Type B pancreatic cell (in vitro differentiated cells): ENCODE data around the gene OPA1. TPM values are rescaled to one million over a fixed set of nuclear protein-coding genes. Genes with fewer than 3 reads are reported as not detected.

Source experiments
- DNase-seq: peaks from one replicate; pipeline ENCODE4 v3.0.0; 2021; ENCODE audit warnings: mixed read lengths; ENCODE audit not compliant: unreplicated experiment; ENCODE audit errors: extremely low spot score
- H3K27ac Mint-ChIP-seq: 2 replicates; pipeline ENCODE4 v1.8.0; 2021; ENCODE audit warnings: mild to moderate bottlenecking, mixed read lengths
- H3K27me3 Mint-ChIP-seq: 2 replicates; pipeline ENCODE4 v1.8.0; 2021; ENCODE audit warnings: mixed read lengths
- H3K36me3 Mint-ChIP-seq: 2 replicates; pipeline ENCODE4 v1.8.0; 2021; ENCODE audit warnings: mixed read lengths
- H3K4me1 Mint-ChIP-seq: one replicate; pipeline ENCODE4 v1.8.0; 2021; ENCODE audit warnings: mixed read lengths; ENCODE audit not compliant: unreplicated experiment
- H3K4me3 Mint-ChIP-seq: 2 replicates; pipeline ENCODE4 v1.8.0; 2021; ENCODE audit warnings: mild to moderate bottlenecking, mixed read lengths
- H3K9me3 Mint-ChIP-seq: 2 replicates; pipeline ENCODE4 v1.8.0; 2021; ENCODE audit warnings: mixed read lengths
- total RNA-seq: library from RNA; stranded (reverse); gene quantifications from 2 replicates; pipeline ENCODE4 v1.2.1, GENCODE V29; 2021; ENCODE audit warnings: low replicate concordance
- TF ChIP-seq, protein P1 (sequence below): fragments of 200-600 bp; sonication (generic); conservative IDR thresholded peaks from 2 replicates; pipeline ENCODE4 v1.5.0; 2021; ENCODE audit warnings: antibody characterized with exemption, mild to moderate bottlenecking

The OPA1 gene
- total RNA-seq, 1 donor from 2014 or later = 57.7 TPM

DNA sequence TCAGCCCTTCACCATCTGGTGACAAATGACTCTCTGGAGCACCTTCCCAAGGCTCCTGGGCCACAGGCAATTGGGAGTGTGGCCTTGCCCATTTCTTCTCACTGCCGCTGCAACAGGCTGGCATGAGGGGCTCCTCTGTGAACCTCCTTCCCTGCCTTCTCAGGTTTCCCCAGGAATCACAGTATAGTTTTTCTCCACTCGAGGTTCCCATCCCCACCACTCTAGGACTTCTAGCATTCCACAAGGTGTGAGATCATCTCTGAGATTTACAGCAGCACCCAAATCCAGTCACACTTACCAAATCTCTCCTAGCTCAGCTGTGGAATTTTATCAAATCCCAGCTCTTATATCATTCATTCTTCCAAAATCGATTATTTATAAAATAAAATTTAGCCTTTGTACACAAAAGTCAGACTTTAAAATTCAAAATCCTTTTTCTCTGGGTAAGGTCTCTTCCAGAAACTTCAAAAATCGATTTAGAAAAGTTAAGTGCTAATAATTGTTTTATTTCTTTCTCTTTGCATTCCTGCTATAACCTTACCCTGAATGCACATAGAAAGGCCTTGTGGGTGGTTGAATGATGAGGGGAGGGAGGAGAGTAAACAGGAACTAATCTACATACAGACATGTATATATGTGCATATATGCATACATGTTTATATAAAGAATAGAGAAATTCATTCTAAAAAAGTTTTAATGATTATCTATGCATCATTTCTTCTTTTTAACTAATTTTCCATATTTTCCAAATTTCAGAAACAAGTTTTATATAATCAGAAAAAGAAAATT, 19.4 kb upstream of the OPA1 start:
- no peak overlapping the region for H3K27ac Mint-ChIP-seq
- H3K4me1 Mint-ChIP-seq = peaks cover 4% of the 10 kb centered on the region
- no peaks in the 10 kb centered on the region for H3K9me3 Mint-ChIP-seq
- H3K36me3 Mint-ChIP-seq = no peaks in the 10 kb centered on the region
- H3K4me3 Mint-ChIP-seq = no peak overlapping the region
- H3K27me3 Mint-ChIP-seq = no peaks in the 10 kb centered on the region
- TF ChIP-seq, protein P1, sequence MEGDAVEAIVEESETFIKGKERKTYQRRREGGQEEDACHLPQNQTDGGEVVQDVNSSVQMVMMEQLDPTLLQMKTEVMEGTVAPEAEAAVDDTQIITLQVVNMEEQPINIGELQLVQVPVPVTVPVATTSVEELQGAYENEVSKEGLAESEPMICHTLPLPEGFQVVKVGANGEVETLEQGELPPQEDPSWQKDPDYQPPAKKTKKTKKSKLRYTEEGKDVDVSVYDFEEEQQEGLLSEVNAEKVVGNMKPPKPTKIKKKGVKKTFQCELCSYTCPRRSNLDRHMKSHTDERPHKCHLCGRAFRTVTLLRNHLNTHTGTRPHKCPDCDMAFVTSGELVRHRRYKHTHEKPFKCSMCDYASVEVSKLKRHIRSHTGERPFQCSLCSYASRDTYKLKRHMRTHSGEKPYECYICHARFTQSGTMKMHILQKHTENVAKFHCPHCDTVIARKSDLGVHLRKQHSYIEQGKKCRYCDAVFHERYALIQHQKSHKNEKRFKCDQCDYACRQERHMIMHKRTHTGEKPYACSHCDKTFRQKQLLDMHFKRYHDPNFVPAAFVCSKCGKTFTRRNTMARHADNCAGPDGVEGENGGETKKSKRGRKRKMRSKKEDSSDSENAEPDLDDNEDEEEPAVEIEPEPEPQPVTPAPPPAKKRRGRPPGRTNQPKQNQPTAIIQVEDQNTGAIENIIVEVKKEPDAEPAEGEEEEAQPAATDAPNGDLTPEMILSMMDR = no peak
- DNase-seq = no peak

DNA sequence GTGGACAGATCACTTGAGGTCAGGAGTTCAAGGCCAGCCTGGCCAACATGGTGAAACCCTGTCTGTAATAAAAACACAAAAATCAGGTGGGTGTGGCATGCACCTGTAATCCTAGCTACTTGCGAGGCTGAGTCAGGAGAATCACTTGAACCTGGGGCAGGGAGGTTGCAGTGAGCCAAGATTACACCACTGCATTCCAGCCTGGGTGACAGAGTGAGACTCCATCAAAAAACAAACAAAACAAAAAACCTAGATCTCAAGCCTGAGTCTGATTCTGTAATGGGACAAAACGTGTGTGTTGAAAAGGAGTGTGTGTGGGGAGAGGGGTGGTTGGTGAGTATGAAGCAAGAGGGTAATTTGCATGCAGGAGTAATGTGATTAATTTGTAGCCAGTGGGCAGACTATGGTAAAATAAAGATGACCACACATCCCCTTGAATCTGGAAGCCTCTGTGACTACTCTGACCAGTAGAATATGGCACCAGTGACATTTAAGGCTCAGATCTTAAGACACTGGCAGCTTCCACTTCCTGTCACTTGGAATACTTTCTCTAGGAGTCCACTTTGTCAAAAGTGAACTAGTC, 18.4 kb upstream of the OPA1 start:
- no peaks in the 10 kb centered on the region for H3K27me3 Mint-ChIP-seq
- no peak overlapping the region for H3K27ac Mint-ChIP-seq
- no peaks in the 10 kb centered on the region for H3K36me3 Mint-ChIP-seq
- no peaks in the 10 kb centered on the region for H3K9me3 Mint-ChIP-seq
- DNase-seq = no peak
- peaks cover 4% of the 10 kb centered on the region for H3K4me1 Mint-ChIP-seq
- TF ChIP-seq, protein P1 = no peak
- H3K4me3 Mint-ChIP-seq = no peak overlapping the region

DNA sequence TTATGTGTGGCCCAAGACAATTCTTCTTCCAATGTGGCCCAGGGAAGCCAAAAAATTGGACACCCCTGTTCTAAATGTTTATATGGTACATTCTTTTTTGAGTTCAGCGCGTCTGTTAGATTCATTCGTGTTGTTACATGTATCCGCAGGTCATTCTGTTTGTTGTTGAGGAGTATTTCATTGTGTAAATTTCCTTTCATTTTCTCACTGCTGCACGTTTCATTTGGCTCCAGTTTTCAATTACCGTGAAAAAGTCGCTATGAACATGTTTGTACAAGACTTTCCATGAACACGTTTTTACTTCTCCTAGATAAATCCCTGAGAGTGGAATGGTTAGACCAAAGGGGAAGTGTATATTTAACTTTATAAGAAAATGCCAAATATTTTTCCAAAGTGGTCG, 7.5 kb upstream of the OPA1 start:
- TF ChIP-seq, protein P1 = no peak
- no peaks in the 10 kb centered on the region for H3K4me1 Mint-ChIP-seq
- no peak overlapping the region for H3K27ac Mint-ChIP-seq
- H3K27me3 Mint-ChIP-seq = no peaks in the 10 kb centered on the region
- no peak for DNase-seq
- no peak overlapping the region for H3K4me3 Mint-ChIP-seq
- no peaks in the 10 kb centered on the region for H3K9me3 Mint-ChIP-seq
- H3K36me3 Mint-ChIP-seq = no peaks in the 10 kb centered on the region

DNA sequence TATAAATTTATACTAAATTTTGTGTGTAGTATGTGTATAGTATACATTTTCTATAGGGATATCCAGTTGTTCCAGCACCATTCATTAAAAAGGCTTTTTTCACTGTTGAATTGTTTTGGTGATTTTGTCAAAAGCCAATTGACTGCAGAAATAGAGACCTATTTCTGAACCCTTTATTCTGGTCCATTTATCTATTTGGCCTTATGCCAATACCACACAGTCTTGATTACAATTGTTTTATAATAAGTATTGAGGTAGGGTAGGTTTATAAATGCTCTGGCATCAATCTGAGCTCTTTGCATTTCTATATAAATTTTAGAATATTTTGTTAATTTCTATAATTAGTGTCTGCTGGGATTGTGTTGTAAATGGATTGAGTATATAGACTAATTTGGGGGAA, 6.5 kb upstream of the OPA1 start:
- DNase-seq = no peak
- Mint-ChIP-seq H3K9me3 (no peaks in the 10 kb centered on the region), H3K4me1 (no peaks in the 10 kb centered on the region), H3K27me3 (no peaks in the 10 kb centered on the region), H3K36me3 (no peaks in the 10 kb centered on the region), H3K4me3 (no peak overlapping the region), H3K27ac (no peak overlapping the region)
- TF ChIP-seq, protein P1 = no peak

DNA sequence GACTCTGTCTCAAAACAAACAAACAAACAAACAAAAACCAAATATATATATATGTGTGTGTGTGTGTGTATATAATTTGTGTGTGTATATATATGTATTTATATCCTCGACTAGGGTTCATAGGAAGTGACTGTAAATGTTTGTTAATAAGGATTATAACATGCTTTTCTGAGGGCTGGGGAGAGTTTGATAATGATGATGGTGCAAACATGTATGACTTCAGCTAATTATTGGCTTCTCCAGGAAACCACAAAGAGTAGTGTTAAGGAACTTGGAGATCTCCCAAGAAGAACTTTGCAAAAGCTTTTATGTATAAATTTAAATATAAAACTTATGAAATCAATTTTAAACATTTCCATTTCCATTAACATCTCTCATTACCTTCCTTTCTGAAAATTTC, 3.9 kb upstream of the OPA1 start:
- H3K9me3 Mint-ChIP-seq = no peaks in the 10 kb centered on the region
- no peaks in the 10 kb centered on the region for H3K36me3 Mint-ChIP-seq
- no peak overlapping the region for H3K27ac Mint-ChIP-seq
- no peak for DNase-seq
- no peaks in the 10 kb centered on the region for H3K27me3 Mint-ChIP-seq
- H3K4me3 Mint-ChIP-seq = no peak overlapping the region
- TF ChIP-seq, protein P1 = no peak
- H3K4me1 Mint-ChIP-seq = peaks cover 12% of the 10 kb centered on the region
